CD14-positive monocyte (primary cell): ENCODE data around the gene VCPKMT. TPM values are rescaled to one million over a fixed set of nuclear protein-coding genes. Genes with fewer than 3 reads are reported as not detected.

Experiments used
- DNase-seq, 3 donors: peaks; one replicate each; pipeline ENCODE4 v3.0.0-alpha.2; 2011 to 2022
- H2AFZ ChIP-seq: 2 replicates; pipeline ENCODE4 v1.6.0; 2012; ENCODE audit warnings: mild to moderate bottlenecking, low read depth, low read length, inconsistent platforms; ENCODE audit not compliant: insufficient read depth, poor library complexity, severe bottlenecking
- H3K27ac ChIP-seq, 2 donors: 1 replicate in 1 of 2; 2 replicates in 1 of 2; pipeline ENCODE4 v1.5.1; 2012 to 2013; ENCODE audit warnings: low read length in 2 of 2, control low read depth in 1 of 2, inconsistent platforms in 1 of 2, low read depth in 1 of 2, mild to moderate bottlenecking in 1 of 2
- H3K27me3 ChIP-seq, 2 donors: one replicate each; pipeline versions ENCODE4 v1.6.0 to v1.6.1; 2011 to 2013; ENCODE audit warnings: low read length in 2 of 2; ENCODE audit not compliant: control insufficient read depth in 2 of 2, insufficient read depth in 2 of 2
- H3K36me3 ChIP-seq, 2 donors: replicated peaks in 1 of 2; 1 replicate in 1 of 2; 2 replicates in 1 of 2; pipeline versions ENCODE4 v1.5.1 to v1.6.1; 2012 to 2013; ENCODE audit warnings: low read length in 2 of 2, control low read depth in 1 of 2, inconsistent platforms in 1 of 2, mild to moderate bottlenecking in 1 of 2; ENCODE audit not compliant: insufficient read depth in 2 of 2, control insufficient read depth in 1 of 2
- H3K4me1 ChIP-seq, 2 donors: 1 replicate in 1 of 2; 2 replicates in 1 of 2; pipeline versions ENCODE4 v1.5.1 to v1.6.1; 2012 to 2013; ENCODE audit warnings: low read length in 2 of 2, control low read depth in 1 of 2, inconsistent platforms in 1 of 2, mild to moderate bottlenecking in 1 of 2, moderate library complexity in 1 of 2; ENCODE audit not compliant: insufficient read depth in 2 of 2, control insufficient read depth in 1 of 2
- H3K4me2 ChIP-seq: replicated peaks from 2 replicates; pipeline ENCODE3; 2012; ENCODE audit warnings: low read length, moderate library complexity, mild to moderate bottlenecking; ENCODE audit not compliant: poor library complexity, severe bottlenecking; ENCODE audit errors: extremely low read depth
- H3K4me3 ChIP-seq, 3 experiments: fragments of 200-600 bp in 1 of 3; sonication (generic) in 1 of 3; replicated peaks in 1 of 3; 1 replicate in 2 of 3; 2 replicates in 1 of 3; pipeline ENCODE4 v1.5.1; 2011 to 2013; ENCODE audit warnings: low read length in 3 of 3, mild to moderate bottlenecking in 3 of 3, control low read depth in 2 of 3, low read depth in 2 of 3, inconsistent platforms in 1 of 3, moderate library complexity in 1 of 3
- H3K79me2 ChIP-seq: 2 replicates; pipeline ENCODE4 v1.6.0; 2012; ENCODE audit warnings: mild to moderate bottlenecking, control low read depth, inconsistent platforms, low read length, moderate library complexity; ENCODE audit not compliant: insufficient read depth
- H3K9ac ChIP-seq: 2 replicates; pipeline ENCODE4 v1.6.0; 2017; ENCODE audit warnings: low read length, mild to moderate bottlenecking; ENCODE audit not compliant: insufficient read depth, poor library complexity, severe bottlenecking
- H3K9me3 ChIP-seq, 2 donors: replicated peaks in 1 of 2; 1 replicate in 1 of 2; 2 replicates in 1 of 2; pipeline versions ENCODE4 v1.5.1 to v1.6.1; 2012 to 2013; ENCODE audit warnings: low read length in 2 of 2, control low read depth in 1 of 2; ENCODE audit not compliant: control insufficient read depth in 1 of 2, insufficient read depth in 1 of 2
- H4K20me1 ChIP-seq: 2 replicates; pipeline ENCODE4 v1.6.0; 2012; ENCODE audit warnings: mild to moderate bottlenecking, low read length, control low read depth, moderate library complexity; ENCODE audit not compliant: insufficient read depth
- H3K27ac Mint-ChIP-seq, 7 donors: one replicate each; pipeline ENCODE4 v1.8.0; 2020; ENCODE audit warnings: mild to moderate bottlenecking in 7 of 7, mixed read lengths in 7 of 7, moderate library complexity in 6 of 7, inconsistent platforms in 2 of 7
- H3K27me3 Mint-ChIP-seq, 3 donors: one replicate each; pipeline ENCODE4 v1.8.0; 2021 to 2022; ENCODE audit warnings: low read depth in 3 of 3, mild to moderate bottlenecking in 3 of 3, mixed read lengths in 3 of 3, moderate library complexity in 3 of 3, inconsistent platforms in 1 of 3
- H3K36me3 Mint-ChIP-seq, 2 donors: one replicate each; pipeline ENCODE4 v1.8.0; 2020; ENCODE audit warnings: mixed read lengths in 2 of 2, inconsistent platforms in 1 of 2, mild to moderate bottlenecking in 1 of 2
- H3K4me1 Mint-ChIP-seq: one replicate; pipeline ENCODE4 v1.8.0; 2020; ENCODE audit warnings: mild to moderate bottlenecking, mixed read lengths
- H3K4me3 Mint-ChIP-seq, 2 donors: one replicate each; pipeline ENCODE4 v1.8.0; 2020; ENCODE audit warnings: mild to moderate bottlenecking in 2 of 2, mixed read lengths in 2 of 2, moderate library complexity in 1 of 2
- H3K9me3 Mint-ChIP-seq, 7 donors: one replicate each; pipeline ENCODE4 v1.8.0; 2020 to 2022; ENCODE audit warnings: mixed read lengths in 7 of 7, mild to moderate bottlenecking in 6 of 7, moderate library complexity in 6 of 7, inconsistent platforms in 2 of 7
- WGBS: methylation state at CpG from one replicate; pipeline ENCODE4 v1.1.5; 2013; ENCODE audit warnings: missing lambda C conversion rate; ENCODE audit not compliant: insufficient coverage; 5-methylcytosine and 5-hydroxymethylcytosine counted together
- intact Hi-C, 2 donors: fragments of 100-400 bp; cut with micrococcal nuclease; formaldehyde crosslinking; loops; one replicate each; pipeline versions ENCODE4 v1.15.0 to v1.15.1; 2023
- polyA plus RNA-seq, 3 donors: library from polyadenylated mRNA; depleted of rRNA in 1 of 3; unstranded in 2 of 3; stranded (reverse) in 1 of 3; fragments of 300-500 nt in 2 of 3; fragments of >200 nt in 1 of 3; fragmentation: Illumina TruSeq in 2 of 3; gene quantifications; 1 replicate in 2 of 3; 2 replicates in 1 of 3; pipeline ENCODE4 v1.2.3, GENCODE V29; 2012 to 2021
- TF ChIP-seq, protein P1 (sequence below): fragments of 200-600 bp; IDR thresholded peaks from one replicate; pipeline ENCODE4 v1.8.0; 2022; ENCODE audit warnings: antibody characterized with exemption, mild to moderate bottlenecking

Gene VCPKMT
- polyA plus RNA-seq, 3 donors: 3.4 to 14.2 (median 3.5) TPM

DNA sequence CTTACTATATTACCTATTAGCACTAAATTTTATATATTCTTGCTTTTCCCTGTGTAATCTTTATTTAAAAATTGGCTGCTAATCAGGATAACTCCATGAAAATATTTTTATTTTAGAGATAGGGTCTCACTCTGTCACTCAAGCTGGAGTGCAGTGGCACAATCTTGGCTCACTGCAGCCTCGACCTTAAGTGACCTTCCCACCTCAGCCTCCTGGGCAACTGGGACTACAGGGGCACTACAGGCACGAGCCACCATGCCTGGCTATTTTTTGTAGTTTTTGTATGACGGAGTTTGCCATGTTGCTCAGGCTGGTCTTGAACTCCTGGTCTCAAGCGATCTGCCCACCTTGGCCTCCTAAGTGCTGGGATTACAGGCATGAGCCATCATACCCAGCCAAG is 32.4 kb upstream of the VCPKMT start:
- peaks cover 3% of the 10 kb centered on the region for H4K20me1 ChIP-seq
- TF ChIP-seq, protein P1, sequence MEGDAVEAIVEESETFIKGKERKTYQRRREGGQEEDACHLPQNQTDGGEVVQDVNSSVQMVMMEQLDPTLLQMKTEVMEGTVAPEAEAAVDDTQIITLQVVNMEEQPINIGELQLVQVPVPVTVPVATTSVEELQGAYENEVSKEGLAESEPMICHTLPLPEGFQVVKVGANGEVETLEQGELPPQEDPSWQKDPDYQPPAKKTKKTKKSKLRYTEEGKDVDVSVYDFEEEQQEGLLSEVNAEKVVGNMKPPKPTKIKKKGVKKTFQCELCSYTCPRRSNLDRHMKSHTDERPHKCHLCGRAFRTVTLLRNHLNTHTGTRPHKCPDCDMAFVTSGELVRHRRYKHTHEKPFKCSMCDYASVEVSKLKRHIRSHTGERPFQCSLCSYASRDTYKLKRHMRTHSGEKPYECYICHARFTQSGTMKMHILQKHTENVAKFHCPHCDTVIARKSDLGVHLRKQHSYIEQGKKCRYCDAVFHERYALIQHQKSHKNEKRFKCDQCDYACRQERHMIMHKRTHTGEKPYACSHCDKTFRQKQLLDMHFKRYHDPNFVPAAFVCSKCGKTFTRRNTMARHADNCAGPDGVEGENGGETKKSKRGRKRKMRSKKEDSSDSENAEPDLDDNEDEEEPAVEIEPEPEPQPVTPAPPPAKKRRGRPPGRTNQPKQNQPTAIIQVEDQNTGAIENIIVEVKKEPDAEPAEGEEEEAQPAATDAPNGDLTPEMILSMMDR: no peak
- H3K9me3 ChIP-seq: no peaks in the 10 kb centered on the region
- H3K27me3 ChIP-seq: no peaks in the 10 kb centered on the region
- no peak overlapping the region for H3K4me3 Mint-ChIP-seq
- no peak overlapping the region for H3K9ac ChIP-seq
- H3K4me3 ChIP-seq: no peak overlapping the region
- no peak overlapping the region for H3K27ac ChIP-seq
- DNase-seq: no peak
- no peaks in the 10 kb centered on the region for H3K9me3 Mint-ChIP-seq
- no peak overlapping the region for H3K4me2 ChIP-seq
- intact Hi-C loops: no loop called here
- H3K36me3 ChIP-seq: peaks cover 70 to 91% of the 10 kb centered on the region in 2 donors
- no peak overlapping the region for H2AFZ ChIP-seq
- H3K4me1 ChIP-seq: no peaks in the 10 kb centered on the region
- WGBS: no CpG with 5 or more reads among the region's 4 CpGs
- no peaks in the 10 kb centered on the region for H3K4me1 Mint-ChIP-seq
- H3K36me3 Mint-ChIP-seq: peaks cover 57 to 80% of the 10 kb centered on the region in 2 donors
- peak overlapping the region in 1 of 7 donors; percentile 26 for H3K27ac Mint-ChIP-seq
- H3K79me2 ChIP-seq: no peaks in the 10 kb centered on the region
- no peaks in the 10 kb centered on the region for H3K27me3 Mint-ChIP-seq

DNA sequence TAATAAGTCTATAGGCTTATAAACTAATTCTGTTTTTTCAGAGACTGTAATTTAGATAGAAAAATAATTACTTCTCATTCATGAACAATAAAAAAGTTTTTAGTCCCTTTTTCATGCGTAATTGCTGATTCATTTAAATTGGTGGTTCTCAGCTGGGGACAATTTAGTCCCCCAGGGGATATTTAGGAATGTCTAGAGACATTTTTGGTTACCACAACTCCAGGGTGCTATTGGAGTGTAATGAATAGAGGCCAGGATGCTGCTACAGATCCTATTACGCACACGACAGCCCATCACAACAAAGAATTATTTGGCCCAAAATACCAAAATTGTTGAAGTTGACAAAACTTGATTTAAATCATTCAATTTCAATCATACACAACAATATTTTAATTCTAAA is 22.8 kb upstream of the VCPKMT start:
- peaks cover 24 to 41% of the 10 kb centered on the region in 2 donors for H3K36me3 Mint-ChIP-seq
- Histone ChIP-seq H2AFZ (no peak overlapping the region), H3K4me2 (no peak overlapping the region), H3K9ac (no peak overlapping the region), H3K27ac (no peak overlapping the region), H3K27me3 (no peaks in the 10 kb centered on the region), H3K36me3 (peaks cover 47 to 70% of the 10 kb centered on the region in 2 donors), H3K9me3 (no peaks in the 10 kb centered on the region), H3K4me1 (no peaks in the 10 kb centered on the region), H3K4me3 (no peak overlapping the region), H3K79me2 (no peaks in the 10 kb centered on the region), H4K20me1 (no peaks in the 10 kb centered on the region)
- H3K27ac Mint-ChIP-seq: no peak overlapping the region
- no peak overlapping the region for H3K4me3 Mint-ChIP-seq
- no peaks in the 10 kb centered on the region for H3K9me3 Mint-ChIP-seq
- no peak for DNase-seq
- TF ChIP-seq, protein P1: no peak
- no peaks in the 10 kb centered on the region for H3K4me1 Mint-ChIP-seq
- intact Hi-C loops: no loop called here
- no peaks in the 10 kb centered on the region for H3K27me3 Mint-ChIP-seq
- WGBS: no CpG with 5 or more reads among the region's 3 CpGs
